Naive thymus-derived CD4-positive, alpha-beta T cell (primary cell): ENCODE data around the gene RABL6. TPM values are rescaled to one million over a fixed set of nuclear protein-coding genes. Genes with fewer than 3 reads are reported as not detected.

Experiments used
- ATAC-seq: fragments of 150-1000 bp; cut with Tn5 transposase; 2 replicates; pipeline ENCODE4 v1.10.0; 2021; ENCODE audit warnings: mild to moderate bottlenecking, moderate library complexity
- CTCF ChIA-PET: fragments of 350-600 bp; sonication (Branson Sonifier 250); formaldehyde crosslinking; loops from one replicate; lab custom pipeline; 2021; ENCODE audit warnings: antibody characterized with exemption; lab: Charles Lee
- POLR2A ChIA-PET: fragments of 350-600 bp; sonication (Branson Sonifier 250); formaldehyde crosslinking; loops from one replicate; lab custom pipeline; 2021; ENCODE audit warnings: antibody characterized with exemption, inconsistent platforms; lab: Charles Lee
- DNase-seq, 9 donors: peaks; one replicate each; pipeline versions ENCODE4 v3.0.0 to v3.0.0-alpha.2; 2020 to 2022; ENCODE audit warnings: mixed read lengths in 1 of 9
- H3K27ac ChIP-seq: one replicate; pipeline ENCODE4 v1.7.0; 2013; ENCODE audit warnings: mild to moderate bottlenecking, low read depth, low read length, moderate library complexity
- H3K27me3 ChIP-seq, 2 donors: one replicate each; pipeline ENCODE4 v1.7.0; 2013; ENCODE audit warnings: low read length in 2 of 2, mild to moderate bottlenecking in 2 of 2, moderate library complexity in 2 of 2; ENCODE audit not compliant: control insufficient read depth in 2 of 2, insufficient read depth in 2 of 2
- H3K36me3 ChIP-seq, 3 experiments: 1 replicate in 2 of 3; 2 replicates in 1 of 3; pipeline ENCODE4 v1.7.0; 2013; ENCODE audit warnings: low read length in 3 of 3, mild to moderate bottlenecking in 3 of 3, moderate library complexity in 1 of 3; ENCODE audit not compliant: insufficient read depth in 3 of 3, control insufficient read depth in 2 of 3
- H3K4me1 ChIP-seq, 2 donors: one replicate each; pipeline ENCODE4 v1.7.0; 2013; ENCODE audit warnings: low read length in 2 of 2, mild to moderate bottlenecking in 2 of 2, moderate library complexity in 1 of 2; ENCODE audit not compliant: control insufficient read depth in 2 of 2, insufficient read depth in 2 of 2
- H3K4me3 ChIP-seq: 2 replicates; pipeline ENCODE4 v1.7.0; 2013; ENCODE audit warnings: mild to moderate bottlenecking, low read length
- H3K9me3 ChIP-seq, 3 experiments: 1 replicate in 2 of 3; 2 replicates in 1 of 3; pipeline ENCODE4 v1.7.0; 2013; ENCODE audit warnings: low read length in 3 of 3; ENCODE audit not compliant: control insufficient read depth in 2 of 3
- H3K27ac Mint-ChIP-seq, 9 donors: one replicate each; pipeline ENCODE4 v1.8.0; 2020 to 2022; ENCODE audit warnings: mixed read lengths in 9 of 9, mild to moderate bottlenecking in 8 of 9, moderate library complexity in 5 of 9, inconsistent platforms in 2 of 9
- H3K27me3 Mint-ChIP-seq, 5 donors: one replicate each; pipeline ENCODE4 v1.8.0; 2021 to 2022; ENCODE audit warnings: mixed read lengths in 5 of 5, mild to moderate bottlenecking in 1 of 5
- H3K36me3 Mint-ChIP-seq, 5 donors: one replicate each; pipeline ENCODE4 v1.8.0; 2020 to 2022; ENCODE audit warnings: mixed read lengths in 5 of 5, mild to moderate bottlenecking in 3 of 5, inconsistent platforms in 1 of 5
- H3K4me1 Mint-ChIP-seq, 7 donors: one replicate each; pipeline ENCODE4 v1.8.0; 2020 to 2022; ENCODE audit warnings: mixed read lengths in 7 of 7, mild to moderate bottlenecking in 3 of 7, inconsistent platforms in 1 of 7
- H3K4me3 Mint-ChIP-seq, 10 donors: one replicate each; pipeline ENCODE4 v1.8.0; 2020 to 2022; ENCODE audit warnings: mild to moderate bottlenecking in 10 of 10, mixed read lengths in 10 of 10, moderate library complexity in 6 of 10, inconsistent platforms in 2 of 10
- H3K9me3 Mint-ChIP-seq, 11 donors: one replicate each; pipeline ENCODE4 v1.8.0; 2020 to 2022; ENCODE audit warnings: mixed read lengths in 11 of 11, mild to moderate bottlenecking in 4 of 11, inconsistent platforms in 1 of 11, moderate library complexity in 1 of 11
- intact Hi-C, 2 donors: fragments of 100-400 bp; cut with micrococcal nuclease; formaldehyde crosslinking; loops; one replicate each; pipeline ENCODE4 v1.15.1; 2023
- polyA plus RNA-seq, 2 donors: library from polyadenylated mRNA; unstranded; fragments of 300-500 nt; fragmentation: Illumina TruSeq; gene quantifications; one replicate each; pipeline ENCODE4 v1.2.3, GENCODE V29; 2021
- total RNA-seq, 6 experiments: library from RNA in 5 of 6; stranded (reverse) in 5 of 6; gene quantifications; 1 replicate in 5 of 6; 2 replicates in 1 of 6; pipeline ENCODE4 v1.2.3 and lab custom pipeline; 2021 to 2026

The RABL6 gene
- total and polyA plus RNA-seq, 7 experiments from 2014 or later, result 9.4 to 100 (median 60.7) TPM

DNA sequence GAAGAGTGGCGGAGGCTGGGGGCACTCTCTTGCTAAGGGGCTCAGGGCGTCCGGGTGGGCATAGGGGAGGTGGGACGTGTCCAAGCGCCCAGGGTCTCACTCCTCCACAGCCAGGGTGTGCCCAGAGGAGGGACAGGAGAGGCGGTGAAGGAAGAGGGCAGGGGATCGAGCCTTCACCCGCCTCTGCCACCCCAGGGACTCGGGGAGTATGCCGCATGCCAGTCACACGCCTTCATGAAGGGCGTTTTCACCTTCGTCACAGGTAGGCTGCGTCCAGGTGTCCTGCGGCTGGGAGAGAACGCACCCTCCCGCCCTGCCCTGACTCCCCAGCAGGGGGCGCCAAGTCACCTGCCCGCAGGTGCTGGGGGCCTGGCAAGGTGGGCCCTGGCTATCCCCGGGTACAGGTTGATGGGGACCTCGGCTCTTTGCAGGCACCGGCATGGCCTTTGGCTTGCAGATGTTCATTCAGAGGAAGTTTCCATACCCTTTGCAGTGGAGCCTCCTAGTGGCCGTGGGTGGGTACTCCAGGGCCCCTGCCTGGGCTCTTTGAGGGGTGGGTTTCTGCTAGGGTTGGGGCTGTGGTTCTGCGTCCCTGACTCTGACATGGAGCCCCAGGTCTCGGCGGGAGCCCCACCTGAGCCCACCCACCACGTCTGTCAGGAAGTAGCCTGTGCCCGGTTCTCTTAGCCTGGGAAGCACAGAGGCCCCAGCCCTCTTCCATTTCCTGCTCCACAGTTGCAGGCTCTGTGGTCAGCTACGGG, 16.1 kb upstream of the RABL6 start:
- Mint-ChIP-seq H3K27me3 (peaks cover 0 to 16% (median 0%) of the 10 kb centered on the region in 5 donors), H3K4me3 (peak overlapping the region; percentile 76 to 90 (median 86)), H3K4me1 (peaks cover 13 to 46% (median 36%) of the 10 kb centered on the region in 7 donors), H3K36me3 (peaks cover 0 to 5% (median 0%) of the 10 kb centered on the region in 5 donors), H3K27ac (peak overlapping the region; percentile 57 to 98 (median 92)), H3K9me3 (peaks cover 0 to 1% (median 0%) of the 10 kb centered on the region in 11 donors)
- ChIA-PET POLR2A (interaction anchor here (0.6 to 5.9 kb wide), 5 partner anchors 15 to 244 kb away, joined by 3 to 38 read pairs (median 4); partner anchors contain the start of genes FUT7 and RABL6), CTCF (interaction anchor here (0.6 to 2.5 kb wide), 3 partner anchors 15 to 243 kb away, joined by 3 to 9 read pairs (median 3); no protein-coding TSS in a partner anchor)
- ATAC-seq (peak; percentile 9), DNase-seq (peak; percentile 63 to 77 (median 73))
- H3K9me3 ChIP-seq, result no peaks in the 10 kb centered on the region
- peaks cover 18 to 25% of the 10 kb centered on the region in 2 donors for H3K4me1 ChIP-seq
- no peaks in the 10 kb centered on the region for H3K27me3 ChIP-seq
- peak overlapping the region; percentile 91 for H3K27ac ChIP-seq
- intact Hi-C loops, result loop anchor here (1.0 to 5.0 kb wide), 21 partner anchors 9 to 813 kb away; partner anchors contain the start of genes ARRDC1 (in 2 of the 2), DNLZ (in 2 of the 2), FBXW5 (in 2 of the 2) and PHPT1 (in 2 of the 2)
- peak overlapping the region; percentile 94 for H3K4me3 ChIP-seq
- H3K36me3 ChIP-seq, result peaks cover 0 to 17% (median 3%) of the 10 kb centered on the region in 3 experiments

DNA sequence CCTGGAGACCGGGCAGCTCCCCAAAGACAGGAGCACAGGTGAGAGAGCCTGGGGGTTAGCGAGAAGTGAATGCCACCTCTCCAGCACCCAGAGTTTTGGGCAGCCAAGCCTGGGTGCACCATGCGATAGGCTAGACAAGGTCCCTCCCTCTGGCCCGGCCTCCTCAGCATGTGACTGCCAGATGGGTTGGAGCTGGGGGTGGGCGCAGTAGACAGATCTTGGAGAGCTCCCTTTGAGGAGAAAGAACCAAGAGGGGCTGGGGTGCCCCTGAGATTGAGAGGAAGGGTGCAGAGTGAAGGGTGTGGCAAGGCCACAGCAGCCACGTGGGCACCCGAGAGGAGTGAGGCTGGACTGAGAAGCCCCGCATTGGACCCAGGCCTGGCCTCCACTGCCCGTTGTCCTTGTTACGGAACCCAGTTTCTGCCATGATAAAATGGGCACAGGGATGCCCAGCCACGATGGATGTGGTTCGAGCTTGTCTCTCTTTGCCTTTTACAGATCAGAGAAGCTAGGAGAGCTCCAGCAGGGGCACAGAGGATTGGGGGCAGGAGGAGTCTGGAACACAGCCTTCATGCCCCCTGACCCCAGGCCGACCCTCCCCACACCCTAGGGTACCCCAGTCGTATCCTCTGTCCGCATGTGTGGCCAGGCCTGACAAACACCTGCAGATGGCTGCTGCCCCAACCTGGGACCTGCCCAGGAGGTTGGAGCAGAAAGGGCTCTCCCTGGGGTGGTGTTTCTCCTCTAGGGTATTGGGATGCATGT, 15.2 kb upstream of the RABL6 start:
- H3K9me3 Mint-ChIP-seq, result peaks cover 0 to 1% (median 0%) of the 10 kb centered on the region in 11 donors
- ChIA-PET POLR2A (interaction anchor here (0.6 to 5.9 kb wide), 3 partner anchors 14 to 243 kb away, joined by 3 to 38 read pairs (median 4); partner anchors contain the start of gene RABL6), CTCF (interaction anchor here (1.2 to 2.5 kb wide), 2 partner anchors 14 to 243 kb away, joined by 3 to 9 read pairs; no protein-coding TSS in a partner anchor)
- H3K27me3 ChIP-seq, result no peaks in the 10 kb centered on the region
- peak overlapping the region; percentile 25 to 89 (median 80) for H3K4me3 Mint-ChIP-seq
- no peaks in the 10 kb centered on the region for H3K9me3 ChIP-seq
- H3K36me3 Mint-ChIP-seq, result peaks cover 0 to 5% (median 0%) of the 10 kb centered on the region in 5 donors
- H3K4me1 ChIP-seq, result peaks cover 18 to 25% of the 10 kb centered on the region in 2 donors
- peak overlapping the region; percentile 94 for H3K4me3 ChIP-seq
- H3K27ac ChIP-seq, result peak overlapping the region; percentile 91
- peak overlapping the region in 8 of 9 donors; percentile 49 to 97 (median 88) for H3K27ac Mint-ChIP-seq
- H3K27me3 Mint-ChIP-seq, result peaks cover 0 to 18% (median 0%) of the 10 kb centered on the region in 5 donors
- no peak for ATAC-seq
- intact Hi-C loops, result loop anchor here in 1 of 2 donors (5.0 kb wide), 1 partner anchor 660 kb away; no protein-coding TSS in a partner anchor
- peaks cover 0 to 17% (median 3%) of the 10 kb centered on the region in 3 experiments for H3K36me3 ChIP-seq
- DNase-seq, result no peak
- H3K4me1 Mint-ChIP-seq, result peaks cover 12 to 52% (median 42%) of the 10 kb centered on the region in 7 donors

GRCh38 chr9:136793086-136793946, 14.4 kb upstream of the RABL6 start:
- peaks cover 0 to 5% (median 0%) of the 10 kb centered on the region in 5 donors for H3K36me3 Mint-ChIP-seq
- POLR2A ChIA-PET, result interaction anchor here (5.9 kb wide), 1 partner anchor 13 kb away, joined by 38 read pairs; the partner anchor contains the start of gene RABL6
- CTCF ChIA-PET, result interaction anchor here (1.0 to 2.5 kb wide), 3 partner anchors 13 to 399 kb away, joined by 3 to 9 read pairs (median 3); partner anchors contain the start of gene RABL6
- H3K4me1 ChIP-seq, result peaks cover 18 to 25% of the 10 kb centered on the region in 2 donors
- no peaks in the 10 kb centered on the region for H3K9me3 Mint-ChIP-seq
- no peak for DNase-seq
- ATAC-seq, result no peak
- H3K27ac Mint-ChIP-seq, result peak overlapping the region in 4 of 9 donors; percentile 10 to 56 (median 16)
- H3K4me3 ChIP-seq, result no peak overlapping the region
- no peaks in the 10 kb centered on the region for H3K27me3 ChIP-seq
- H3K4me1 Mint-ChIP-seq, result peaks cover 10 to 44% (median 37%) of the 10 kb centered on the region in 7 donors
- H3K4me3 Mint-ChIP-seq, result peak overlapping the region in 6 of 10 donors; percentile 10 to 53 (median 33)
- peak overlapping the region; percentile 91 for H3K27ac ChIP-seq
- H3K9me3 ChIP-seq, result no peaks in the 10 kb centered on the region
- H3K36me3 ChIP-seq, result peaks cover 0 to 17% (median 3%) of the 10 kb centered on the region in 3 experiments
- intact Hi-C loops, result loop anchor here in 1 of 2 donors (5.0 kb wide), 1 partner anchor 659 kb away; no protein-coding TSS in a partner anchor
- H3K27me3 Mint-ChIP-seq, result peaks cover 0 to 18% (median 0%) of the 10 kb centered on the region in 5 donors

DNA sequence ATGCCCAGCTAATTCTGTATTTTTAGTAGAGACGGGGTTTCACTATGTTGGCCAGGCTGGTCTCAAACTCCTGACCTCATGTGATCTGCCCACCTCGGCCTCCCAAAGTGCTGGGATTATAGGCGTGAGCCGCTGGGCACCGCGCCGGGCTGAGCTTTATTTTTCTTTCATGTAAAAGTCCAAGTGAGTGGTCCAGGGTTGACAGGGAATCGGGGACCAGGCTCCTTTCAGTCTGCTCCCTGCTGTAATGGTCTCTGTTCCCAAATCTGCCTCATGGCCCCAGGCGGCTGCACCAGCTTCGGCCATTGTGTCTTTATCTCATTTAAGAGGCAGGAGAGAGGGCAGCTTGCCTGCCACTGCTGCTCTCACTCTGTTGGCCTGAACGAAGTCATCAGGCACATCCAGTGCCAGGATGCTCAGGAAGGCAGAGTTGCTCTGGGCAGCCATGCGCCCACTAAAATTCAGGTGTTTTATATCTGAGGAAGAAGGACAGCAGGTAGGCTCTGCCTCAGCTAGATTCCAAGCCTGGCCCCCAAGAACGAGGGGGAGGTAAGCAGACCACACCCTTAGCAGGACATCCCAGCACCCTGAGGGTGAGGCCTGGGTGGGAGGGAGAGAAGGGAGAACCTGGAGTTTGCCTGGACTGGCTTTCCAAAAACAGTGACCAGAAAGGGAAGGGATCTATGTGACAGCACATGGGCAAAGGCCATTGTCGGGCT, 13.3 kb upstream of the RABL6 start:
- H3K4me3 Mint-ChIP-seq, result peak overlapping the region in 1 of 10 donors; percentile 45
- no peak for ATAC-seq
- DNase-seq, result no peak
- CTCF ChIA-PET, result interaction anchor here (1.0 to 2.5 kb wide), 2 partner anchors 12 to 13 kb away, joined by 3 to 9 read pairs; partner anchors contain the start of gene RABL6
- Histone ChIP-seq H3K4me1 (peaks cover 21 to 31% of the 10 kb centered on the region in 2 donors), H3K27ac (peak overlapping the region; percentile 39), H3K9me3 (no peaks in the 10 kb centered on the region), H3K4me3 (no peak overlapping the region), H3K27me3 (no peaks in the 10 kb centered on the region), H3K36me3 (peaks cover 0 to 17% (median 3%) of the 10 kb centered on the region in 3 experiments)
- peaks cover 9 to 40% (median 30%) of the 10 kb centered on the region in 7 donors for H3K4me1 Mint-ChIP-seq
- H3K36me3 Mint-ChIP-seq, result peaks cover 0 to 5% (median 0%) of the 10 kb centered on the region in 5 donors
- POLR2A ChIA-PET, result interaction anchor here (5.9 kb wide), 1 partner anchor 12 kb away, joined by 38 read pairs; the partner anchor contains the start of gene RABL6
- intact Hi-C loops, result loop anchor here in 1 of 2 donors (5.0 kb wide), 1 partner anchor 658 kb away; no protein-coding TSS in a partner anchor
- no peaks in the 10 kb centered on the region for H3K9me3 Mint-ChIP-seq
- peaks cover 0 to 22% (median 0%) of the 10 kb centered on the region in 5 donors for H3K27me3 Mint-ChIP-seq
- H3K27ac Mint-ChIP-seq, result peak overlapping the region in 3 of 9 donors; percentile 9 to 65 (median 46)

- ChIA-PET POLR2A (interaction anchor here (5.9 kb wide), 1 partner anchor 11 kb away, joined by 38 read pairs; the partner anchor contains the start of gene RABL6), CTCF (no interaction called here)
- DNase-seq (no peak), ATAC-seq (no peak)
- Mint-ChIP-seq H3K4me1 (peaks cover 9 to 40% (median 30%) of the 10 kb centered on the region in 7 donors), H3K4me3 (peak overlapping the region in 1 of 10 donors; percentile 45), H3K27ac (peak overlapping the region in 1 of 9 donors; percentile 46), H3K9me3 (no peaks in the 10 kb centered on the region), H3K36me3 (peaks cover 0 to 5% (median 0%) of the 10 kb centered on the region in 5 donors), H3K27me3 (peaks cover 0 to 23% (median 0%) of the 10 kb centered on the region in 5 donors)
- H3K4me3 ChIP-seq, result no peak overlapping the region
- H3K27me3 ChIP-seq, result no peaks in the 10 kb centered on the region
- peaks cover 0 to 17% (median 3%) of the 10 kb centered on the region in 3 experiments for H3K36me3 ChIP-seq
- peaks cover 25 to 32% of the 10 kb centered on the region in 2 donors for H3K4me1 ChIP-seq
- H3K27ac ChIP-seq, result peak overlapping the region; percentile 39
- intact Hi-C loops, result loop anchor here in 1 of 2 donors (5.0 kb wide), 1 partner anchor 657 kb away; no protein-coding TSS in a partner anchor
- no peaks in the 10 kb centered on the region for H3K9me3 ChIP-seq
Observed at GRCh38 chr9:136795000-136795348, 12.8 kb upstream of the RABL6 start.
